Daoy (cell line): ENCODE results near the gene POLE. TPM values are rescaled to one million over a fixed set of nuclear protein-coding genes. Genes with fewer than 3 reads are reported as not detected.

Experiments
- DNase-seq: peaks from one replicate; pipeline ENCODE4 v3.0.0-alpha.2; 2015; ENCODE audit warnings: low read depth
- total RNA-seq: library from RNA; depleted of rRNA; stranded (reverse); fragments of >200 nt; shearing (Covaris generic); gene quantifications from 2 replicates; pipeline ENCODE4 v1.2.3, GENCODE V29; 2014

The POLE gene
- total RNA-seq, 1 experiment from 2014 or later: 23.5 TPM

DNA sequence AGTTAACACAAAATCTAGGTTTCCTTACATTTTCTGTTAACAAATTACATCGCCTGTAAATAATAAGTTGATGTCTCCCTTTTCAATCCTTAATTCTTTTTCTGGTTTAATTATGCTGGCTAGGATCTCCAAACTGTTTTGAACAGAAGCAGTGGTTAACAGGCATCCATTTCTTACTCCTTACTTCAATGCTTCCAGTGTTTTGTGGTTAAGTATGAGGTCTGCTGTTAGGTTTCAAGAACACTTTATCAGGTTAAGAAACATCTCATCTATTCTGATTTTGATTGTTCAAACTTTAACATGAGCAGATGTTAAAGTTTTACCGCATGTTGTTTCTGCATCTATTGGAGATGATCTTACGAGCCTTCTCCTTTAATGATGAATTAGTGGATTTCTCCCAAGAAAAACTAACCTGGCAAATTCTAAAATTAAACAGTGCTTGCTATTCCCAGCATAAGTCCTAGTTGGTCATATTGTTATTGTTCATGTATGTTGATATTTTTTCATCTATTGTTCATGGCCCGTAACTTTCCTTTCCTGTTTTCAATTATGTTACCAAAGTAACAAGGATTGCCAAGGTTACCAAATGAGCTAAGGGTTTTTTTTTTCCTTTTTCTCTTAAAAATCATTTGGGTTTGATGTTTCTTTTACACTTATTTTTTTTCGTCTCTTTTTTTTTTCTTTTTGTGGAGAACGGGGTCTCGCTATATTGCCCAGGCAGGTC is 33.4 kb downstream of the POLE start:
- DNase-seq: no peak

DNA sequence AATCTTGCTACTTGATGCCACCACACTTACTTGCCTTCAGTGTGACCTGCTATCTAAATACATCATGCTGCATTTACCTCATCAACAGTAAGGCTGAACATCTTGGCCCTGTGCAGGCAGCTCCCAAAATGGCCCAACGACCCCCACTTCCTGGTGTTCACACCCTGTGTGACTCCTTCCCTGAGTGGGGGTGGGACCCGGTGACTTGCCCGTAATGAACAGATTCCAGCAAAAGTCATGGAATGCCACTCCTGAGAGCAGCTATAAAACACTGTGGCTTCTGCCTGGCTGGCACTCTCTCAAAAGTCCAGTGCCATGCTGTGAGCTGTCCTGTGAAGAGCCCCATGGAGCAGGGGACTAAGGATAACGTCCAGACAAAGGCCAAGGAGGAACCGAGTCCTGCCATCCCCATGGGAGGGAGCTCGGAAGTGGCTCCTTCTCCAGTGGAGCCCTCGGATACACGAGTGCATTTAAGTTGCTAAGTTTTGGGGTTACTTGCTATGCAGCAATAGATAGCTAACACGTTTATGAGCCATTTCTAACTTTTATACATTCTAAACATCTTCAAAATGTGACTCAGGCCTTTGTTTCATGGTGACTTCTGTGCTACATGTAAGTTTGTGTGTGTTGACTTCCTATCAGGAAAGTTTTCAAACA is 35.6 kb downstream of the POLE start:
- DNase-seq: no peak

DNA sequence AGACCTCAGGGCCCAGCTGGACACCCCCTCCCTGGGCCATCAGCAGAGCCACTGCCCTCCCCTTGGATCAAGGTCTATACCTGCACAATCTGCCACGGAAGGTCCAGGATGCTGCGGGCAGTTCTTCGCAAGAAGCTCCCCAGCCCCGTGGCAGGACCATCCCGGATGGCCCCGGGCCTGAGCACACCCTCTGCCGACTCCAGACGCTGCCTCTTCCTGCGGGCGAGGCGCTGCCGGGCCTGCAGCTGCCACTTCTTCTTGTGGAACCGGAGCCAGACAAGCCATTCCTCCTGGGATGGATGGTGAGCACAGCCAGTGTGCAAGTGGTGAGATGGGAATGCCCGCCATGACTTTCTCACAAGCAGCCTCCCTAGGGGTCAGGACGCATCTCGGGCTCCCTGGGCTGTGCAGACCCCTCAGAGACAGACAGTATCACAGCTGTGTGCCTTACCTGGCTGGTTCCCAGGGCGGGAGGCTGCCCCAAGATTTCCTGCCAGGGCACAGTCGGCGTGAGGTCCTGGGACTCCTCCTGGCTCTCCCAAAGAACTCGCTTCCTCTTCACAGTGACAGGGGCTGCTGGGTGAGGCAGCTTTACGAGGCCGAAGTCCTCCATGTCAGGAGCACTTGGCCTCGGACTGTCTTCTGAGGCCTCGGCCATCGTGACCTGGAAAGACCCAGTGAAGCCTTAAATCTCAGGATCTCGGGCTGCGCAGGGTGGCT is 37.8 kb downstream of the POLE start:
- no peak for DNase-seq

DNA sequence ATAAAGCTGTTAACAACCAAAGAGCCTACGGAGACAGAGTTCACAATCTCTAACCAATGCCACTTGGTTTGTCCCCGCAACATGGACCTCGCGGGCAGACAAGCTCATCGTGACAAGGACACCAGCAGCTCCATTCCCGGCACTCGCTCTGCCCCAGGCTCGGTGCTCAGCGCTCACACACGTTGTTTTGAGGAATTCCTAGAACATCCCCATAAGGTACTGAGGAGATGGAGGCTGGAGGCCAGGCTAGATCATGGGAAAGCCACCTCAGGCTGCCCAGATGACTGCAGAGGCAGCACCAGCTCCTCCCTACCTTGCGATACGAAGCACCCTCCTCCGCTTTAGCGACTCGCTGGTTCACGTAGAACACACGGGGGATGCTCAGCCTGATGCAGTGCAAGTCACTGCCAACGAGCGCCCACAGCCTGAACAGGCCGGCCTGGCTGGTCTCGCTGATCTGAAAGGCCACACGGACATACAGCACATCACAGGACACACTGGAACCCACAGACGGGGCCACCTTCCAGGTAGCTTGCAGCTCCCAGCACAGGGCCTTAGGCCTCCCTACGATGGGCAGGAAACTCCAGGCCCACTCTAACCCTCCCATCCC is 38.4 kb downstream of the POLE start:
- DNase-seq: no peak

DNA sequence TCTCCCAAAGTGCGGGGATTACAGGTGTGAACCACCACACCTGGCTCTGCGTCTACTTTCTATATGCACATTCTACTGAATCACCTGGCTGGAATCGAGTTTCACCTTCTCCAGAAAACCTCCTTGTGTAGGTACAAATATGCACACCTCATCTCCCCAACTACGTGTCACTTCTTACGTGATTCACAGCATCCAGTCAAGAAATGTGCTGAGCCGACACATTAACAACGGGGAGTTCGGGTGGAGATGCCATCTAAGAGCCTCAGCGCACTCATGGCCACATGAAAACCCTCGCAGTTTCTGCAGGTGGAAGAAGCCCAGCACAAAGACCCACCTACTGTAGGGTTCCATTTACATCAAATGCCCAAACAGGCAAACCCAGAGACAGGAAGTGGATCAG is 39.3 kb downstream of the POLE start:
- DNase-seq: no peak

DNA sequence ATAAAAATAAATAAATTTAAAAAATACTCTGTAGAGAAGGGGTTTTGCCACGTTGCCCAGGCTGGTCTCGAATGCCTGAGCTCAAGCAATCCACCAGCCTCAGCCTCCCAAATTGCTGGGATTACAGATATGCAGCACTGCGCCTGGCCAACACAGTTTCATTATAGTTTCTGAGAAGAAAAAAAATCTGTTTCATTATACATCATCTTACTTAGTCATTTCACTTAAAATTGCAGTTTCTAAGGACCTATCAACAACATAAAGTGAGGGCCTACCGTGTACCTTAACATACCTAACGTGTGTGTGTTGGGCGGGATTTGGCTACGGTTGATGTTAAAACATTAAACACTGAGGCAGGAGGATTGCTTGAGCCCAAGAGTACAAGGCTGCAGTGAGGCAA is 40.3 kb downstream of the POLE start:
- no peak for DNase-seq

DNA sequence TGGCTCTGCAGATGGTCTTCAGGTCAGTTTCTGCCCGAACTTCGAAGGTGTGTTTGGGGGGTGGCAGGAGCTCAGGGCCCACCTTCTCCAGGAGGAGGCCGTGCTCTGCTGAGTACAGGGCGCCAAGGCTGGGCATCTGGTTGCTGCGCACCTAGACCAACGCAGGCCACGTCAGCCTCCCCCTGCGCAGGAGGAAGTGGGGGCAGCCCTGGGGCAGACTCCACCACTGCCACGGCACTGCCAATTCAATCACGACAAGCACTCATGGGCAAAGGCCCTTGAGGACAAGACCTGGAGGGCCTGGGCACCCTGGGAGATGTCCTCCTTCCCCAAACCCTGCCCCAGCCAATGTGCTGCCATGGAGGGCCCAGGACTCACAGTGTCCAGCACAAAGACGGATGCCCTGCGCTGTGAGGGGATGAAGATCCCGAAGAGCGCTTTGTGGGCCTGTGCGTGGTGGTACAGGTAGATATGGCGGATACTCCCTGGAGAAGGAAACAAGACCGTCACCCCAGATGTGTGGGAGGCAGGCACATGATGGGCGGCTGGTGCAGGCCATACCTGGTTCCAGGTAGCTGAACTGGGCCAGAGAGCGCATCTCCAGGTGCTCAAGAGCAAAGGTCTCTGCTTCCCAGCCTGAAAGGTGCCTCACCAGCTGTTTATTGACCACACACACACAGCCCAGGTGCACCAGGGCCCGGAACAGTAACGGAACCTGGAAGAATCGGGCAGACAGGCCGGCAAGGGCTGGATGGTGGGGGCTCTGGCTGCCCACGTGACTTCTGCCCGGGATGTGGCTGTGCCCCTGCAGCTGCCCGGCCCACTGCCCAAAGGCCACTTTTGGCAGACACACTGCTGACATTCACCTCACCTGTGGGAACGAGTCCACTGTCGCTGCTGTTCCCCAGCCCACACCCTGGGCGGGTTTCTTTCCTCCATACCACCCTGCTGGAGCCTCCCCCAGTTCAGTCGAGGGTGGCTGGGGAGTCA is 44.0 kb downstream of the POLE start:
- DNase-seq: no peak

DNA sequence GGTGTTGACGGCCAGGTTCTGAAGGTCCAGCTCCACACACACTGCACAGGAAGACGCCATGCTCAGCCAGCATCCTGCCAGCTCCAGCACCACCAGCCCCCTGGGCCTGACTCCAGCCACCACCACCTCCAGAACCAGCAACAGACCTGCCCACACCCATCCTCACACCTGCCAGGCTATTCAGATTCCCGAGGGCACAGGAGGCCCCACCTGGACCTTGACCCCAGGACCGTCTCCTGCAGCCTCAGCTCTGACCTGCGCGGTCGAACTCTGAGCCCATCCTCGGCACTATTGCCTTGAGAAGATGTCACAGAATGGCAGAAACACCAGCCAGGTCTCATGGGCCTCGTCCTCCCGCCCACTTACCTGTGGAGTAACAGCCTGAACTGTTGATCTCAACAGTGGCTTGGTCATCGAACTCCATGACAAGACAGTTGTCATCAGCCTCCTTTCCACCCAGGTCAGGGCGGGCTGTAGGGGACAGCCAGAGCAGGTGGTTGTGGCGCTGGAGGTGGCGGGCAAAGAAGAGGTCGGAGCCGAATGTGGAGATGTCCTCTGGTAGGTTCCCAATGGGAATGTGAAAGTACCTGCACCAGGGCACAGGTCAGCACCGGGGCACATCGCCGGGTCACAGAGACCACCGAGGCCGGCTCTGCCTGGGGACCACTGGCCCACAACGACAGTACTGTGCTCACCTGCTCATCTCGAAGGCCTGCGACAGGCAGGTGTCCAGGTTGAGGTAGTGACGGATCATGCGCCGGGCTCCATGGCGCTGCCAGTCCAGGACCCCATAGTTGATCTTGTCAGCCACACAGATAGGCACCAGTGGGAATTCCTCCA is 45.1 kb downstream of the POLE start:
- DNase-seq: no peak

DNA sequence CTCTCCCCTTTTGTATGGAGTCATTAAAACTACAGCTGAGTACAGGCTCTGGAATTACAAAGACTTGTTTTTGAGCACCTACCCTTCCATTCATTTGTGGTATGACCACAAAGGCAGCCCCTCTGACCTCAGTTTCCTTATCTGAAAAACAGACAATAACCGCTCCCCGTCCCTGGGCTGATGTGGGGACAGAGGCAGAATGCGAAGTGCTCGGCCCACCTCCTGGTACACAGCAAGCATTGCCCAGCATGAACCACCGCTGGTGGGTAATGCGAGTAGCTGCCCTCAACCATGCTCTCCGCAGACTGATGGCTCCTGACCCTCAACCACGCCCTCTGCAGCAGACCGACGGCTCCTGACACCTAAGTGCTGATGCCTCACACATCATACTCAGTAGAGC is 46.2 kb downstream of the POLE start:
- DNase-seq: no peak

DNA sequence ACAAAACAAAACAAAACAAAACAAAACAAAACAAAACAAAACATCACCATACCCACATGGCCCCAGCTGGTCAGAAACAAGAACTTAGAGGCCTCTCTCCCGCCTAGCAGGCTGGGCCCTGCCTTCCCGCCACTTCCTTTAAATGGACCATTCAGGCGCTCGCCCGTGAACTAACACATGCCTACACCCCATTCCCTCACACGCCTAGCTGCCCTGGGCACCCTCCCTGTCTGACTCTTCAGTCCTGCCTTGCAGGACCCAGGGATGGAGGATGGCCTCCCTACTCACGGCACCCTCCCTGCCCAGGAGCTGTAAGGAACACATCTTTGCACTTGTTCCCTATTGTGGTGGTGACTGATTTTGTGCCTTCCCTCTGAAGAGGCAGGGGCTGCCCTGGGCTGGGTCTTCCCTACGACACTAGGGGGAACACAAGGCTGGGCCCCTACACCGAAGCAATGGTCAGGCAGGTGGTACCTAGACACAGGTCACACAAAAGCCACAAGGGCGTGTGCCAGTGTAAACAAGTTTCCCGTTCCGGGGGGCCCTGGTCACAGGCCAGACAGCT is 47.1 kb downstream of the POLE start:
- DNase-seq: no peak

DNA sequence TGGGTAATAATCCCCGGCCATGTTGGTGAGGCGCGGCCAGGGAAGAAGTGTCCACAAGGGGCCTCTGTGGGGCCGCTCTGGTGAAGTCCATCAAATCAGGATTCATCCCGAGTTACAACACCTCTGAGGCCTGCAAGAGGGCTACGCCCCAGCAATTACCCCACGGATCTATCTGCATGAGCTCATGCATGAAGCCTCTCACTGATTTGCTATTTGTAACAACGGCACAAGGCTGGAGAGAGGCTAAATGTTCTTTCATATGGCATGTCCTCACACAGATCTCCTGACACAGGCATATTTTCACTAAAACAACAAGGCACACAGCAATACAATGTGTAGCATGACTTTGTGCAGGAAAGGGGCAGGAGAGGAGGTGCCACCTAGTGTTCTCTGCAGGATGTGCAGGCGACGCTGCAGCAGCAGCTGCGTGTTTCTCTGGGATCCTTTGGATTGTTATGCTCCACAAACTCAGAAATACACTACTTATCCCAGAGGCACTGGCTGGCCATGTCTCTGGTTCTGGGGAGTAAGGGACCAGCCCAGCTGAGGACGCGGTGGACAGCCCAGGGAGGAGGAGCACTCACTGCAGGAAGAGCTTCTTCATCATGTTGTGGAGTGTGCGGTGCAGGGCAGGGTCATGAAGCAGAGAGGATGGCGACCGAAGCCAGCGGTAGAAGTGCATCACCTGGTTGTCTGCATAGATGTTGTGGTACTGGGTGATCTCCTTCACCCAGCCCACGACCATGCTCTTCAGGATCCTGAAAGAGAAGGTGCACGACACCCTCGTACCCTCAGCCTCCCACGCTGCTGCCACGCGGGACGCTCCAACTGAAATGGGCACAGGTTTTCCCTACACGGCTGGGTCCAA is 48.4 kb downstream of the POLE start:
- DNase-seq: no peak

DNA sequence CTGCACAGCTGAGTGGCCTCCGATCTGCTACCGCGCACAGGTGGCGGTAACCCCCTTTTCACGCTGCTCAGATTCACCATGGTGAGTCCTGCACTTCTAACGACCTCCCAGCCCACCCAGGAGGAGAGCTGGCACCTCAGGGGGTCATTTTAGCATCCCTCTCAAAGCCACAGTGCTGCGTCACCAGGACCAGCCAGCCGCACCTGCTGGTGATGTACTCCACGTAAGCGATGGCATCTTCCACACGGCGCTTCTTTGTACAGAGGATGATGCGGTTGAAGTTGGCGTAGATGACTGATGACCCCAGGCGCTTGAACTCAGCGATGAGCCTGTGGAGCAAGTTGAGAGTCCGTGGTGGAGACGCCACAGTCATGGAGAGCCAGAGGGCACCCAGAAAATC is 49.3 kb downstream of the POLE start:
- DNase-seq: no peak

DNA sequence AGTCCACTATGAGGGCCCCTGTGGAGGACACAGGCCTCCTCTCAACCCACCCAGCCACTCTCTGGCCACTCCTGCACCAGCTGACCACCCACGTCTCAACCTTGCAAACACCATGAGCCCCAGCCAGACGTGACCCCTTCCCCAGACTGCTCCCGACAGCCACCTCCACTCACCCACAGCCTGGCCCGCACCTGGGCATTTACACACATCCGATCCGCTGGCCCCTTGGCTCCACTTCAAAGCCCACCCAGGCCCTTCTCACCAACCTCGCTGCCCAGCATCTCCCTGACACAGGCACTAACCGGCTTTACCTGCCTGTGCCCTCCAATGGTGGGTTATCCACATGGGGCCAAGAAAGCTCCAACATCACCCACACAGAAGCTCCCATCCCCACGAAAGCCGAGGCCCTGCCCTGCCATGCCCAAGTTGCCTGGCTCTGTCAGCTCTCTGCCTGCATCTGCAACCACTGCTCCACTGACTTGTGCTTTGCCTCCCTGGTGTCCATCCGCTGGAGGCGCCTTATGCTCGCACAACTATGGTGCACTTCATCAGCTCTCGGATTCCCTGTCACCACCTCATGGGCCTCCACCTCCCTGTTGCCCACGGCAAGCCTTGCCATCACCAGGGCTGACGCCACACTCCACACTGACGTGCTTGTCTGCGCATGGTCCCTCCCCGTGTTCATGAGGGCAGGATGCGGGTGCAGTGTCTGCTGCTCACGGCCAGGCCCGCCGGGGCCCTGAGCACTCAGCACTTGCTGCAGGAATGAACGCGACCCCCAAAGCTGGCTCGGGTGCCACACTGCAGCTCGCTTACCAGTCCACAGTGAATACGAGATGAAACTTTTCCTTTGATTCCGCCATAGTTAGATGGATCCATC is 51.8 kb downstream of the POLE start:
- no peak for DNase-seq

DNA sequence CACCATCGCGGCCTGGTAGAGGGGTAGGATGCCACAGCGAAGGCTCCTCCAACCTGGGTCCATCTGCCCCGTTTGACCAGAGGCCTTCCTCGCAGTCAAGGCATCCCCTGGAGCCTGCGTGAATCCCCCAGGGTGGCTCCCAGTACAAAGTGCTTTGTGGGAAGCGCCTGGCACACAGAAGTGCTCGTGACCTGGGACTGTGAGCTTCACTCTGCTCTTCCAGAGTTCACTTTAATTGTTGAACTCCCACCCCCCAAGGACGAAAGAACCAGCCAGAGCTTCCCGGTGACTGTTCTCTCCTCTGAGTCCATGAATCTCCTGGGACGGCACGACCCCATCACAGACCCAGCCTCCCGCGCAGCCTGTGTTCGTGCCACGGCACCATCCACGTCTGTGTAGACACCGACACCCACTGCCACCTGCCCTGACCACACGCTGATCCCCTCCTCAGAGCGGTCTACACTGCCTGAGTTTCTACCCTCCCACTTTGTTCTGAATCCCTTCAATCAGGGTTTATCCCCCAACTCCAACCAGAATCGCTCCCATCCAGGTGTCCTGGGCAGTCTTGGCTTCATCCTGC is 52.6 kb downstream of the POLE start:
- DNase-seq: no peak

DNA sequence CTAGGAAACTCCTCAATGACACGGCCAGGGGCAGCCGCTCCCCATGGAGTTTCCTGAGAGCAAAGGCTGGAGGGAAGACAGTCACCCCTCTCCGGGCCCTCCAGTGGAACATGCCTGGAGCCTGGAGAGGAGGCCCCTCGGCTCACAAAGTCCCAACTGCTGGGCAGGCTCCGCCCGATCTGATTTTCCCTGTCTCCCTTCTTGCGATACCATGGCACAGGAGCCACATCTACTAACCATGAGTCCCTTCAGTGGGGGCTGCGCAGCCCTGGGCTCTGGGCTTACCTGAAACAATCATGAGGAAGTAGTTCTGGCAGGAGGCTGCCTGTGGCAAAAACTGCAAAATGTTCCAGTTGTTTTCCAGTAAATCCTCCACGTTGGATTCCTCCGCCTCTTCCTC is 53.2 kb downstream of the POLE start:
- DNase-seq: no peak

DNA sequence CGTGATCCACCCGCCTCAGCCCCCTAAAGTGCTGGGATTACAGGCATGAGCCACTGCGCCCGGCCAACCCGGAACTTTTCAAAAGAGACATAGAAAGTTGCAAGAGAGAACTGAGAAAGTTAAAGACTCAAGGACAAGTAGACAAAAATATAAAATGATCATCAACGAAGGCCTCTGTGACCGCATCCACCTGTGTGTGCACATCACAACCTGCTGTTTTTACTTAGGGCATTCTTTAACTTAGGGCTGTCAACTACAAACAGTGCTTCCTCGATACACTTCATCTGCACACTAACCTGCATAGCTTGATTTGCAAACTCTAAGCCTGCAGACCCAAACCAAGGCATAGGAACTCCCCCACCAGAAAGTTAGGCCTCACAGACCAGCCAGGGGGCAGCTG is 53.7 kb downstream of the POLE start:
- DNase-seq: no peak

DNA sequence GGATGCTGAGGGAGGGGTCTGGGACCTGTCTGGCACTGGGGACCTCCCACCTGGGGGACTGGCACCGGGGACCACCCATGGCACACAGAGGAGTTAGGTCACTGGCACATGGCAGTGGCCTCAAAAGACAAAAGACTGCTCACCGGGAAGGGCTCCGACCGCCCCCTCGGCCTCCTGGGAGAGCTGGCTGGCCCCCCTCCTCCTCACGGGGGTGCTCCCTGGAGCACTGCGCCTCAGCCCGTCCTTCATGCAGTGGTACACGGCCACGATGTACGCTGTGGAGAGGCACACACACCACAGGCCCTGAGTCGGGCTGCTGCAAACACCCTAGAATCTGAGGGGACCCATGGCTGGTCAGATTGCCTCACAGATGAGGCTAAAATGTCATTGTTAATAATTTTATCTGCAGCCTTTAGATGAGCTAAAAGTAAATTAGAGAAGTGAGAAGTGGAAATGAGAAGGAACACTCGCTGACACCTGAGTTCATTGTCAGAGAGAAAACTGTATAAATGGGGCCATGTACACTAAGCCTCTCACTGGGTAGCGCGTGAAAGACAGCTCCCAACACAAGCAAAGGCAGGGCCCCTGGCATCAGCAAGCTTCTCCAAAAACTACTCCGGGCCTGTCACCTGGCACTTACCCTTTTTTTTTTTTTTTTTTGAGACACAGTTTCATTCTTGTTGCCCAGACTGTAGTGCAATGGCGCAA is 54.5 kb downstream of the POLE start:
- no peak for DNase-seq
